ENCODE measurements around the gene FBXO40.

GRCh38 chr3:121649645-121650044 is 56.5 kb downstream of the FBXO40 start:
- TF ChIP-seq POLR2A (IDR thresholded peaks at IDR 0.05) (no peak), CTCF (IDR thresholded peaks at IDR 0.05) (no peak)

Data from vagina (tissue), 2 donors.